SK-N-SH (cell line): ENCODE results near the gene MCTP2.

Experiments used
- CTCF ChIP-seq: fragments of 200-600 bp; sonication (generic); IDR thresholded peaks from 2 replicates; pipeline ENCODE4 v1.6.1; 2017; ENCODE audit warnings: antibody characterized with exemption, mild to moderate bottlenecking, moderate library complexity
- POLR2AphosphoS5 ChIP-seq: IDR thresholded peaks from 2 replicates; pipeline ENCODE4 v1.6.1; 2012; ENCODE audit warnings: low read depth, low read length
- USF2 ChIP-seq: fragments of 150-350 bp; IDR thresholded peaks from 2 replicates; pipeline ENCODE4 v1.6.1; 2017; ENCODE audit warnings: antibody characterized with exemption, low read length, low read depth, borderline replicate concordance

GRCh38 chr15:94317211-94317610, 85.8 kb downstream of the MCTP2 start:
- TF ChIP-seq POLR2AphosphoS5 (no peak), CTCF (no peak), USF2 (no peak)
